ENCODE measurements around the gene KCNQ5. TPM values are rescaled to one million over a fixed set of nuclear protein-coding genes. Genes with fewer than 3 reads are reported as not detected.

Gene KCNQ5
- total RNA-seq, 1 donor from 2014 or later, result not detected

GRCh38 chr6:72861059-72861458, 239.2 kb downstream of the KCNQ5 start:
- Histone ChIP-seq H3K9me3 (ENCODE audit: low read depth) (no peaks in the 10 kb centered on the region), H3K27me3 (no peaks in the 10 kb centered on the region), H3K4me3 (no peak overlapping the region), H3K27ac (no peak overlapping the region), H3F3A (ENCODE audit: low read depth) (no peaks in the 10 kb centered on the region), H2AFZ (replicated peaks) (no peak overlapping the region), H3K36me3 (no peaks in the 10 kb centered on the region), H4K20me1 (ENCODE audit: low read depth) (no peaks in the 10 kb centered on the region), H3K4me2 (no peak overlapping the region), H3K9ac (no peak overlapping the region), H3K4me1 (no peaks in the 10 kb centered on the region), H3K79me2 (ENCODE audit: low read depth) (no peaks in the 10 kb centered on the region)
- H3K4me3 Mint-ChIP-seq, result no peak overlapping the region
- H3K27ac Mint-ChIP-seq, result no peak overlapping the region
- no peaks in the 10 kb centered on the region for H3K4me1 Mint-ChIP-seq
- TF ChIP-seq CTCF (IDR thresholded peaks at IDR 0.05) (no peak), EZH2phosphoT487 (IDR thresholded peaks at IDR 0.05) (no peak), EZH2 (IDR thresholded peaks at IDR 0.05) (no peak)
- no peaks in the 10 kb centered on the region for H3K36me3 Mint-ChIP-seq
- no peaks in the 10 kb centered on the region for H3K27me3 Mint-ChIP-seq (ENCODE audit: insufficient read depth, low read depth)
- DNase-seq (ENCODE audit: low spot score), result no peak
- H3K9me3 Mint-ChIP-seq, result no peaks in the 10 kb centered on the region

GRCh38 chr6:72861935-72862432, 240.1 kb downstream of the KCNQ5 start:
- Mint-ChIP-seq H3K4me3 (no peak overlapping the region), H3K27me3 (ENCODE audit: insufficient read depth, low read depth) (no peaks in the 10 kb centered on the region), H3K9me3 (no peaks in the 10 kb centered on the region), H3K36me3 (no peaks in the 10 kb centered on the region), H3K4me1 (no peaks in the 10 kb centered on the region), H3K27ac (peak overlapping the region; percentile 4)
- Histone ChIP-seq H2AFZ (replicated peaks) (no peak overlapping the region), H4K20me1 (ENCODE audit: low read depth) (no peaks in the 10 kb centered on the region), H3K4me1 (no peaks in the 10 kb centered on the region), H3K36me3 (no peaks in the 10 kb centered on the region), H3K27me3 (no peaks in the 10 kb centered on the region), H3K4me3 (no peak overlapping the region), H3K9me3 (ENCODE audit: low read depth) (no peaks in the 10 kb centered on the region), H3K4me2 (no peak overlapping the region), H3K79me2 (ENCODE audit: low read depth) (no peaks in the 10 kb centered on the region), H3F3A (ENCODE audit: low read depth) (no peaks in the 10 kb centered on the region), H3K27ac (no peak overlapping the region), H3K9ac (no peak overlapping the region)
- TF ChIP-seq EZH2phosphoT487 (IDR thresholded peaks at IDR 0.05), result no peak
- no peak for TF ChIP-seq EZH2 (IDR thresholded peaks at IDR 0.05)
- no peak for TF ChIP-seq CTCF (IDR thresholded peaks at IDR 0.05)
- no peak for DNase-seq (ENCODE audit: low spot score)

- Histone ChIP-seq H3K36me3 (no peaks in the 10 kb centered on the region), H3K27ac (no peak overlapping the region), H3K4me2 (no peak overlapping the region), H3K4me3 (no peak overlapping the region), H3K9ac (no peak overlapping the region), H3F3A (ENCODE audit: low read depth) (no peaks in the 10 kb centered on the region), H3K27me3 (no peaks in the 10 kb centered on the region), H2AFZ (replicated peaks) (no peak overlapping the region), H3K79me2 (ENCODE audit: low read depth) (no peaks in the 10 kb centered on the region), H3K9me3 (ENCODE audit: low read depth) (no peaks in the 10 kb centered on the region), H3K4me1 (no peaks in the 10 kb centered on the region), H4K20me1 (ENCODE audit: low read depth) (no peaks in the 10 kb centered on the region)
- H3K27me3 Mint-ChIP-seq (ENCODE audit: insufficient read depth, low read depth), result no peaks in the 10 kb centered on the region
- H3K27ac Mint-ChIP-seq, result no peak overlapping the region
- TF ChIP-seq CTCF (IDR thresholded peaks at IDR 0.05) (no peak), EZH2 (IDR thresholded peaks at IDR 0.05) (no peak), EZH2phosphoT487 (IDR thresholded peaks at IDR 0.05) (no peak)
- no peak overlapping the region for H3K4me3 Mint-ChIP-seq
- no peaks in the 10 kb centered on the region for H3K36me3 Mint-ChIP-seq
- DNase-seq (ENCODE audit: low spot score), result no peak
- no peaks in the 10 kb centered on the region for H3K9me3 Mint-ChIP-seq
- no peaks in the 10 kb centered on the region for H3K4me1 Mint-ChIP-seq
These were observed 241.3 kb downstream of the KCNQ5 start for GRCh38 chr6:72863131-72863530.
